SK-N-SH treated with all-trans-retinoic acid at 6 μM for 48 hours (cell line): ENCODE results near the gene TRPM7.

Experiments used
- ARNTL ChIP-seq: fragments of 450-650 bp; formaldehyde crosslinking; IDR thresholded peaks from 2 replicates; pipeline ENCODE4 v1.5.0; 2020; ENCODE audit warnings: low read depth, mild to moderate bottlenecking, moderate library complexity, borderline replicate concordance
- CSRNP3 ChIP-seq: fragments of 250-450 bp; sonication (Bioruptor Pico); IDR thresholded peaks from 2 replicates; pipeline ENCODE4 v1.5.1; 2021; ENCODE audit warnings: mild to moderate bottlenecking, moderate library complexity
- PPARA ChIP-seq: fragments of 250-450 bp; sonication (Bioruptor Pico); IDR thresholded peaks from 2 replicates; pipeline ENCODE4 v1.5.0; 2020; ENCODE audit warnings: mild to moderate bottlenecking, borderline replicate concordance
- RARB ChIP-seq: fragments of 250-450 bp; sonication (Bioruptor Pico); IDR thresholded peaks from 2 replicates; pipeline ENCODE4 v1.8.0; 2021; ENCODE audit warnings: mild to moderate bottlenecking, moderate library complexity
- ZC3H10 ChIP-seq: fragments of 250-450 bp; sonication (Bioruptor Pico); IDR thresholded peaks from 2 replicates; pipeline ENCODE4 v1.5.1; 2021; ENCODE audit warnings: mild to moderate bottlenecking, moderate library complexity
- ZNF70 ChIP-seq: fragments of 450-650 bp; formaldehyde crosslinking; IDR thresholded peaks from 2 replicates; pipeline ENCODE4 v1.5.0; 2020; ENCODE audit warnings: mild to moderate bottlenecking, moderate library complexity
- TF ChIP-seq, protein P1 (sequence below): fragments of 250-450 bp; sonication (Bioruptor Pico); IDR thresholded peaks from 2 replicates; pipeline ENCODE4 v1.8.0; 2020; ENCODE audit warnings: mild to moderate bottlenecking, moderate library complexity, borderline replicate concordance

GRCh38 chr15:50605462-50605861 is 81.1 kb downstream of the TRPM7 start:
- TF ChIP-seq ARNTL (CRISPR knock-in tag) (no peak), RARB (CRISPR knock-in tag) (no peak), ZC3H10 (no peak), CSRNP3 (CRISPR knock-in tag) (no peak), ZNF70 (CRISPR knock-in tag) (no peak), PPARA (CRISPR knock-in tag) (no peak)
- TF ChIP-seq, protein P1, sequence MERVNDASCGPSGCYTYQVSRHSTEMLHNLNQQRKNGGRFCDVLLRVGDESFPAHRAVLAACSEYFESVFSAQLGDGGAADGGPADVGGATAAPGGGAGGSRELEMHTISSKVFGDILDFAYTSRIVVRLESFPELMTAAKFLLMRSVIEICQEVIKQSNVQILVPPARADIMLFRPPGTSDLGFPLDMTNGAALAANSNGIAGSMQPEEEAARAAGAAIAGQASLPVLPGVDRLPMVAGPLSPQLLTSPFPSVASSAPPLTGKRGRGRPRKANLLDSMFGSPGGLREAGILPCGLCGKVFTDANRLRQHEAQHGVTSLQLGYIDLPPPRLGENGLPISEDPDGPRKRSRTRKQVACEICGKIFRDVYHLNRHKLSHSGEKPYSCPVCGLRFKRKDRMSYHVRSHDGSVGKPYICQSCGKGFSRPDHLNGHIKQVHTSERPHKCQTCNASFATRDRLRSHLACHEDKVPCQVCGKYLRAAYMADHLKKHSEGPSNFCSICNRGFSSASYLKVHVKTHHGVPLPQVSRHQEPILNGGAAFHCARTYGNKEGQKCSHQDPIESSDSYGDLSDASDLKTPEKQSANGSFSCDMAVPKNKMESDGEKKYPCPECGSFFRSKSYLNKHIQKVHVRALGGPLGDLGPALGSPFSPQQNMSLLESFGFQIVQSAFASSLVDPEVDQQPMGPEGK (CRISPR knock-in tag) = no peak
